Heart right ventricle (tissue), 16 donors: Measurements from ENCODE around the gene SFN. TPM values are rescaled to one million over a fixed set of nuclear protein-coding genes. Genes with fewer than 3 reads are reported as not detected.

Experiments
- ATAC-seq, 8 donors: fragments of 200-7000 bp; cut with Tn5 transposase; one replicate each; pipeline ENCODE4 v1.9.1; 2020; ENCODE audit warnings: mild to moderate bottlenecking in 8 of 8, moderate library complexity in 8 of 8, moderate number of reproducible peaks in 1 of 8
- DNase-seq, 2 donors: peaks; one replicate each; pipeline ENCODE4 v3.0.0-alpha.2; 2020
- H3K27ac ChIP-seq, 10 donors: fragments of 200-600 bp; sonication (generic) in 2 of 10; one replicate each; pipeline versions ENCODE4 v1.5.0 to v1.8.0; 2020 to 2022; ENCODE audit warnings: mild to moderate bottlenecking in 3 of 10
- H3K27me3 ChIP-seq, 7 donors: fragments of 200-600 bp; one replicate each; pipeline ENCODE4 v1.8.0; 2021 to 2022; ENCODE audit warnings: mild to moderate bottlenecking in 2 of 7
- H3K36me3 ChIP-seq, 9 donors: fragments of 200-600 bp; sonication (generic) in 1 of 9; one replicate each; pipeline versions ENCODE4 v1.5.0 to v1.8.0; 2020 to 2022; ENCODE audit warnings: mild to moderate bottlenecking in 2 of 9
- H3K4me1 ChIP-seq, 9 donors: fragments of 200-600 bp; sonication (generic) in 1 of 9; one replicate each; pipeline versions ENCODE4 v1.5.0 to v1.8.0; 2020 to 2022; ENCODE audit warnings: mild to moderate bottlenecking in 4 of 9
- H3K4me3 ChIP-seq, 10 donors: fragments of 200-600 bp; sonication (generic) in 2 of 10; one replicate each; pipeline versions ENCODE4 v1.5.0 to v1.8.0; 2020 to 2022; ENCODE audit warnings: mild to moderate bottlenecking in 7 of 10, moderate library complexity in 2 of 10
- H3K9me3 ChIP-seq, 11 donors: fragments of 200-600 bp in 10 of 11; sonication (generic) in 2 of 11; one replicate each; pipeline versions ENCODE4 v1.5.0 to v1.8.0; 2013 to 2022; ENCODE audit warnings: mild to moderate bottlenecking in 2 of 11, control low read depth in 1 of 11, moderate library complexity in 1 of 11
- WGBS, 2 donors: extraction: QIAGEN DNeasy Blood & Tissue Kit; methylation state at CpG; one replicate each; pipeline ENCODE4 v1.1.7; 2013; ENCODE audit warnings: inconsistent platforms in 1 of 2; 5-methylcytosine and 5-hydroxymethylcytosine counted together
- intact Hi-C, 10 donors: fragments of 100-400 bp; cut with DNase I; formaldehyde crosslinking; loops; one replicate each; pipeline versions ENCODE4 v1.11.1 to v1.14.2; 2022
- polyA plus RNA-seq, 2 donors: library from polyadenylated mRNA; stranded (reverse); fragments of 200-250 nt; gene quantifications; one replicate each; pipeline ENCODE4 v1.2.3, GENCODE V29; 2013
- total RNA-seq, 10 donors: library from RNA; stranded (reverse); fragmentation: NEBNext Ultra II Directional in 3 of 10; extraction: Animal tissue kit (Norgen Biotek cat#: 25700) in 3 of 10; gene quantifications; one replicate each; pipeline versions ENCODE4 v1.2.1 to v1.2.4, GENCODE V29; 2021 to 2023
- TF ChIP-seq, protein P1 (sequence below), 9 donors: fragments of 200-600 bp; sonication (generic) in 2 of 9; IDR thresholded peaks; one replicate each; pipeline versions ENCODE4 v1.5.0 to v1.8.0; 2021 to 2022; ENCODE audit warnings: antibody characterized with exemption in 9 of 9, mild to moderate bottlenecking in 5 of 9, moderate library complexity in 1 of 9
- donor health status: Arrhythmogenic right ventricular cardiomyopathy.
- donor health status: ischemic (EF 13 %, LVEDD 7.1; RV severe dilation, severe dysfunction).
- donor health status: healthy with polysubstance abuse.
- donor health status: DM: no; HTN: yes; CAD: no.
- donor health status: DM: no; HTN: no; CAD: no.
- donor health status: ischemic (EF 25% LVEDD 6.9; RV normal size, moderate dysfunction).
- donor health status: ischemic (EF 25% LVEDD 5.7; RV mildly dilated, moderate dysfunction).
- donor health status: healthy.
- donor health status: DM: yes; HTN: yes; CAD: no.
- donor health status: Ischemic cardiomyopathy.
- donor health status: ischemic (EF 35%, LVEDD 5.7; RV mildly dilated, moderate dysfunction).
- donor health status: nonischemic (EF 11% LVEDD 7.7; RV severe dilation, severe dysfunction).
- donor health status: DM: yes; HTN: yes; CAD: no.
- donor health status: PGD.
- donor health status: ischemic (EF 29% LVEDD 5.4; RV normal size, mild dysfunction).
- donor health status: nonischemic (EF 23%, LVEDD 6.1; RV moderate dilation, normal function).

Gene SFN
- total and polyA plus RNA-seq, 12 donors = 0.19 to 0.42 TPM; not detected in 10

GRCh38 chr1:26900001-26900814, 37.3 kb downstream of the SFN start, which contains the start of gene GPATCH3:
TSS of gene GPATCH3 (minus strand) at chr1:26900467. CDS start at chr1:26900442, 25 bp downstream.
- WGBS, 2 donors = 0 to 1% methylated on average over 50 of the region's 50 CpGs
- DNase-seq (peak; percentile 92 to 93), ATAC-seq (peak; percentile 86 to 96 (median 94))
- Histone ChIP-seq H3K27ac (peak within 1 kb of the TSS; percentile 38 to 91 (median 79)), H3K36me3 (peaks cover 0 to 35% (median 15%) of the 10 kb centered on the region in 9 donors), H3K27me3 (no peaks in the 10 kb centered on the region), H3K4me3 (peak within 1 kb of the TSS; percentile 58 to 98 (median 92)), H3K9me3 (no peaks in the 10 kb centered on the region), H3K4me1 (peaks cover 10 to 28% (median 15%) of the 10 kb centered on the region in 9 donors)
- intact Hi-C loops = no loop called here
- TF ChIP-seq, protein P1, sequence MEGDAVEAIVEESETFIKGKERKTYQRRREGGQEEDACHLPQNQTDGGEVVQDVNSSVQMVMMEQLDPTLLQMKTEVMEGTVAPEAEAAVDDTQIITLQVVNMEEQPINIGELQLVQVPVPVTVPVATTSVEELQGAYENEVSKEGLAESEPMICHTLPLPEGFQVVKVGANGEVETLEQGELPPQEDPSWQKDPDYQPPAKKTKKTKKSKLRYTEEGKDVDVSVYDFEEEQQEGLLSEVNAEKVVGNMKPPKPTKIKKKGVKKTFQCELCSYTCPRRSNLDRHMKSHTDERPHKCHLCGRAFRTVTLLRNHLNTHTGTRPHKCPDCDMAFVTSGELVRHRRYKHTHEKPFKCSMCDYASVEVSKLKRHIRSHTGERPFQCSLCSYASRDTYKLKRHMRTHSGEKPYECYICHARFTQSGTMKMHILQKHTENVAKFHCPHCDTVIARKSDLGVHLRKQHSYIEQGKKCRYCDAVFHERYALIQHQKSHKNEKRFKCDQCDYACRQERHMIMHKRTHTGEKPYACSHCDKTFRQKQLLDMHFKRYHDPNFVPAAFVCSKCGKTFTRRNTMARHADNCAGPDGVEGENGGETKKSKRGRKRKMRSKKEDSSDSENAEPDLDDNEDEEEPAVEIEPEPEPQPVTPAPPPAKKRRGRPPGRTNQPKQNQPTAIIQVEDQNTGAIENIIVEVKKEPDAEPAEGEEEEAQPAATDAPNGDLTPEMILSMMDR (IDR thresholded peaks at IDR 0.05) = no peak

- intact Hi-C loops = no loop called here
- peaks cover 0 to 28% (median 9%) of the 10 kb centered on the region in 9 donors for H3K36me3 ChIP-seq
- peaks cover 10 to 28% (median 15%) of the 10 kb centered on the region in 9 donors for H3K4me1 ChIP-seq
- H3K9me3 ChIP-seq = no peaks in the 10 kb centered on the region
- WGBS, 2 donors = 66% methylated on average over 17 to 18 of the region's 18 CpGs
- H3K4me3 ChIP-seq = peak overlapping the region; percentile 58 to 98 (median 92)
- TF ChIP-seq, protein P1 (IDR thresholded peaks at IDR 0.05) = no peak
- DNase-seq (no peak), ATAC-seq (no peak)
- no peaks in the 10 kb centered on the region for H3K27me3 ChIP-seq
- H3K27ac ChIP-seq = peak overlapping the region in 9 of 10 donors; percentile 61 to 91 (median 81)
These were observed 38.0 kb downstream of the SFN start for GRCh38 chr1:26900815-26901511.

DNA sequence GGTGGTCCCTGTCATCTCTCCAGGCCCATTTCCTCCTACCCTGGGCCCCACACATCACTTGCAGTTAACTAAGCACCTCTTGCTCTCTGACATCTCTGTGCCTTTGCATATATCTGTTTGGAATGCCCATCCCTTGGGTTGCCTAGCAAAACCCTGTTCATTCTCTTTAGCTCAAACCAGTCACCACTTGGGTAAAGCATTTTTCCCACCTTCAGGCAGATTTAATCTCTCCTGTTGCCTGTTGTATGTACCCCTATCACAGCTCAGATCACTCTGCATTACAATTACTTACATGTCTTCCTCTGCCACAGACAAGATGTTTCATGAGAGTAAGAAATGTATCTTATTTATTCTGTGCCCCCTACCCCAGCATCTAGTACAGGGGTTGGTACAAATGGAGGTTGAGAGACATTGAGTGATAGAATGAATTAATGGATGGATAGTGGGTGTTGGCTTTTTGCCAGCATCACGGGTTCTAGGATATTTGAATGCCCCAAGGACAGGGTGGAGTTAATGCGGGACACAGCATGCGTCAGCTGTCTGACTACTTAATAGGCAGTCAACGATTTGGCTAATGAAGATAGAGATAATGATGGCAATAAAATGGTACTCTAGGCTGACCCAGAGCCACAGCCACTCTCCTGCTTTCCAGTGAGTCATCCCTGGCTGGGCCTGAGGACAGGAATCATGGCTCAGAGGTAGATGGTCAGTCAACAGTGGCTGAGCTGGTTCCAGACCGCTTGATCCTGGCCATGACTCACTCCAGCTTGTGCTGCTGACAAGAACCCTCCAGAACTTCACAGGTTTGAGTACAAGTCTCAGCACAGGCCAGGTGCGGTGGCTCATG, 44.3 kb downstream of the SFN start:
- ATAC-seq (peak in 2 of 8 donors; percentile 19 to 69), DNase-seq (no peak)
- Histone ChIP-seq H3K36me3 (peaks cover 0 to 9% (median 0%) of the 10 kb centered on the region in 9 donors), H3K4me3 (no peak overlapping the region), H3K27ac (no peak overlapping the region), H3K27me3 (no peaks in the 10 kb centered on the region), H3K4me1 (peaks cover 0 to 10% (median 0%) of the 10 kb centered on the region in 9 donors), H3K9me3 (no peaks in the 10 kb centered on the region)
- TF ChIP-seq, protein P1 (IDR thresholded peaks at IDR 0.05) = no peak
- WGBS, 2 donors = 63 to 68% methylated on average over 6 of the region's 6 CpGs
- intact Hi-C loops = no loop called here

- no peak for ATAC-seq
- H3K27me3 ChIP-seq = no peaks in the 10 kb centered on the region
- H3K4me3 ChIP-seq = no peak overlapping the region
- peaks cover 0 to 21% (median 4%) of the 10 kb centered on the region in 9 donors for H3K4me1 ChIP-seq
- TF ChIP-seq, protein P1 (IDR thresholded peaks at IDR 0.05) = no peak
- no peaks in the 10 kb centered on the region for H3K9me3 ChIP-seq
- no peak overlapping the region for H3K27ac ChIP-seq
- WGBS, 2 donors = 55 to 84% methylated on average over 3 of the region's 3 CpGs
- intact Hi-C loops = no loop called here
- H3K36me3 ChIP-seq = peaks cover 0 to 9% (median 0%) of the 10 kb centered on the region in 9 donors
- no peak for DNase-seq
These were observed 47.0 kb downstream of the SFN start for GRCh38 chr1:26909951-26910342.
